HG03139 (cell line): ENCODE results near the gene FMNL1.

Experiments
- ATAC-seq: cut with Tn5 transposase; IDR thresholded peaks from one replicate; pipeline ENCODE4 v1.9.1; 2021; ENCODE audit not compliant: unreplicated experiment

The FMNL1 gene

GRCh38 chr17:45296833-45297124 is 75.1 kb downstream of the FMNL1 start:
- ATAC-seq = no peak
